Liver (tissue), 9 donors: ENCODE data around the gene TSC22D2. TPM values are rescaled to one million over a fixed set of nuclear protein-coding genes. Genes with fewer than 3 reads are reported as not detected.

Experiments
- DNase-seq: peaks from one replicate; pipeline ENCODE4 v3.0.0-alpha.2; 2017; ENCODE audit warnings: low spot score
- H3K27ac ChIP-seq, 2 donors: one replicate each; pipeline ENCODE4 v1.7.0; 2013; ENCODE audit warnings: inconsistent platforms in 2 of 2, low read length in 2 of 2, control low read depth in 1 of 2, low read depth in 1 of 2, mild to moderate bottlenecking in 1 of 2
- H3K27me3 ChIP-seq, 4 donors: one replicate each; pipeline versions ENCODE4 v1.6.1 to v1.7.0; 2013; ENCODE audit warnings: low read length in 3 of 4, inconsistent platforms in 1 of 4, mild to moderate bottlenecking in 1 of 4, moderate library complexity in 1 of 4; ENCODE audit not compliant: control insufficient read depth in 4 of 4, insufficient read depth in 4 of 4
- H3K36me3 ChIP-seq, 4 donors: one replicate each; pipeline versions ENCODE4 v1.6.1 to v1.7.0; 2013; ENCODE audit warnings: low read length in 3 of 4, mild to moderate bottlenecking in 3 of 4, low read depth in 1 of 4, moderate library complexity in 1 of 4; ENCODE audit not compliant: control insufficient read depth in 4 of 4, insufficient read depth in 3 of 4
- H3K4me1 ChIP-seq, 4 donors: one replicate each; pipeline versions ENCODE4 v1.6.1 to v1.7.0; 2013; ENCODE audit warnings: low read length in 3 of 4, mild to moderate bottlenecking in 3 of 4, moderate library complexity in 1 of 4; ENCODE audit not compliant: control insufficient read depth in 4 of 4, insufficient read depth in 4 of 4
- H3K4me3 ChIP-seq, 3 donors: one replicate each; pipeline versions ENCODE4 v1.6.1 to v1.7.0; 2013; ENCODE audit warnings: low read length in 3 of 3, control low read depth in 1 of 3, low read depth in 1 of 3, mild to moderate bottlenecking in 1 of 3
- H3K9ac ChIP-seq, 2 donors: one replicate each; pipeline ENCODE4 v1.7.0; 2013; ENCODE audit warnings: low read length in 2 of 2, mild to moderate bottlenecking in 2 of 2, moderate library complexity in 2 of 2, control low read depth in 1 of 2, low read depth in 1 of 2
- H3K9me3 ChIP-seq, 4 donors: one replicate each; pipeline versions ENCODE4 v1.6.1 to v1.7.0; 2013; ENCODE audit warnings: low read length in 3 of 4; ENCODE audit not compliant: control insufficient read depth in 4 of 4
- CTCF ChIP-seq: fragments of 150-350 bp; IDR thresholded peaks from 2 replicates; pipeline ENCODE4 v1.5.1; 2017; ENCODE audit warnings: improper control_type of control experiment, low read depth, low read length; ENCODE audit not compliant: missing input control
- EGR1 ChIP-seq, 2 donors: IDR thresholded peaks; 2 replicates each; pipeline ENCODE4 v1.6.1; 2016 to 2018; ENCODE audit warnings: antibody characterized with exemption in 2 of 2, low read depth in 2 of 2
- FOXA1 ChIP-seq: IDR thresholded peaks from 2 replicates; pipeline ENCODE4 v1.6.1; 2016; ENCODE audit warnings: antibody characterized with exemption
- FOXA2 ChIP-seq: IDR thresholded peaks from 2 replicates; pipeline ENCODE4 v1.6.1; 2016; ENCODE audit warnings: antibody characterized with exemption
- GABPA ChIP-seq, 2 donors: IDR thresholded peaks in 1 of 2; conservative IDR thresholded peaks in 1 of 2; 2 replicates each; pipeline ENCODE4 v1.6.1; 2016; ENCODE audit warnings: antibody characterized with exemption in 2 of 2, mild to moderate bottlenecking in 1 of 2, moderate library complexity in 1 of 2
- HNF4A ChIP-seq, 2 donors: conservative IDR thresholded peaks; 2 replicates each; pipeline ENCODE4 v1.6.1; 2016; ENCODE audit warnings: antibody characterized with exemption in 2 of 2, mild to moderate bottlenecking in 2 of 2
- HNF4G ChIP-seq: IDR thresholded peaks from 2 replicates; pipeline ENCODE4 v1.6.1; 2016; ENCODE audit warnings: antibody characterized with exemption
- JUND ChIP-seq, 2 donors: IDR thresholded peaks; 2 replicates each; pipeline ENCODE4 v1.6.1; 2016; ENCODE audit warnings: antibody characterized with exemption in 2 of 2
- MAX ChIP-seq: IDR thresholded peaks from 2 replicates; pipeline ENCODE4 v1.6.1; 2016; ENCODE audit warnings: antibody characterized with exemption
- NR2F2 ChIP-seq: IDR thresholded peaks from 2 replicates; pipeline ENCODE4 v1.6.1; 2016; ENCODE audit warnings: antibody characterized with exemption
- RAD21 ChIP-seq, 2 donors: IDR thresholded peaks; 2 replicates each; pipeline ENCODE4 v1.6.1; 2016; ENCODE audit warnings: antibody characterized with exemption in 2 of 2, mild to moderate bottlenecking in 2 of 2
- RXRA ChIP-seq, 2 donors: IDR thresholded peaks; 2 replicates each; pipeline ENCODE4 v1.6.1; 2017 to 2018; ENCODE audit warnings: antibody characterized with exemption in 2 of 2, mild to moderate bottlenecking in 1 of 2
- SP1 ChIP-seq: IDR thresholded peaks from 2 replicates; pipeline ENCODE4 v1.6.1; 2018; ENCODE audit warnings: antibody characterized with exemption, mild to moderate bottlenecking
- TAF1 ChIP-seq: conservative IDR thresholded peaks from 2 replicates; pipeline ENCODE4 v1.6.1; 2016; ENCODE audit warnings: antibody characterized with exemption, mild to moderate bottlenecking
- YY1 ChIP-seq: IDR thresholded peaks from 2 replicates; pipeline ENCODE4 v1.6.1; 2016; ENCODE audit warnings: antibody characterized with exemption, mild to moderate bottlenecking
- WGBS: extraction: QIAGEN DNeasy Blood & Tissue Kit; methylation state at CpG from one replicate; pipeline ENCODE4 v1.1.7; 2013; 5-methylcytosine and 5-hydroxymethylcytosine counted together
- polyA plus RNA-seq, 2 donors: library from polyadenylated mRNA; stranded (reverse) in 1 of 2; unstranded in 1 of 2; fragments of 200-250 nt in 1 of 2; fragments of >200 nt in 1 of 2; fragmentation: Nextera tagmentation in 1 of 2; extraction: Ambion mirVana in 1 of 2; gene quantifications; one replicate each; pipeline versions ENCODE4 v1.2.1 to v1.2.3, GENCODE V29; 2013 to 2015
- total RNA-seq, 2 donors: library from RNA; depleted of rRNA; stranded (reverse); fragments of >200 nt; gene quantifications; one replicate each; pipeline ENCODE4 v1.2.3, GENCODE V29; 2014
- TF ChIP-seq, protein P1 (sequence below): IDR thresholded peaks from 2 replicates; pipeline ENCODE4 v1.6.1; 2016; ENCODE audit warnings: antibody characterized with exemption
- TF ChIP-seq, protein P2 (sequence below): IDR thresholded peaks from 2 replicates; pipeline ENCODE4 v1.6.1; 2016; ENCODE audit warnings: antibody characterized with exemption
- TF ChIP-seq, protein P3 (sequence below): IDR thresholded peaks from 2 replicates; pipeline ENCODE4 v1.6.1; 2016; ENCODE audit warnings: antibody characterized with exemption, mild to moderate bottlenecking
- donor health status: healthy.
- donor health status: healthy.
- donor health status: healthy.
- donor health status: healthy.
- donor health status: healthy.

TSC22D2 gene
- total and polyA plus RNA-seq, 4 donors: 4.0 to 9.6 (median 7.8) TPM

GRCh38 chr3:150443331-150443741 lies 35.2 kb downstream of the TSC22D2 start:
- Histone ChIP-seq H3K27me3 (no peaks in the 10 kb centered on the region), H3K27ac (no peak overlapping the region), H3K36me3 (peaks cover 0 to 12% (median 4%) of the 10 kb centered on the region in 4 donors), H3K4me1 (peaks cover 0 to 14% (median 5%) of the 10 kb centered on the region in 4 donors), H3K9ac (no peak overlapping the region), H3K4me3 (no peak overlapping the region), H3K9me3 (no peaks in the 10 kb centered on the region)
- TF ChIP-seq RAD21 (IDR thresholded peaks at IDR 0.05) (no peak), YY1 (no peak), MAX (no peak)
- TF ChIP-seq, protein P1, sequence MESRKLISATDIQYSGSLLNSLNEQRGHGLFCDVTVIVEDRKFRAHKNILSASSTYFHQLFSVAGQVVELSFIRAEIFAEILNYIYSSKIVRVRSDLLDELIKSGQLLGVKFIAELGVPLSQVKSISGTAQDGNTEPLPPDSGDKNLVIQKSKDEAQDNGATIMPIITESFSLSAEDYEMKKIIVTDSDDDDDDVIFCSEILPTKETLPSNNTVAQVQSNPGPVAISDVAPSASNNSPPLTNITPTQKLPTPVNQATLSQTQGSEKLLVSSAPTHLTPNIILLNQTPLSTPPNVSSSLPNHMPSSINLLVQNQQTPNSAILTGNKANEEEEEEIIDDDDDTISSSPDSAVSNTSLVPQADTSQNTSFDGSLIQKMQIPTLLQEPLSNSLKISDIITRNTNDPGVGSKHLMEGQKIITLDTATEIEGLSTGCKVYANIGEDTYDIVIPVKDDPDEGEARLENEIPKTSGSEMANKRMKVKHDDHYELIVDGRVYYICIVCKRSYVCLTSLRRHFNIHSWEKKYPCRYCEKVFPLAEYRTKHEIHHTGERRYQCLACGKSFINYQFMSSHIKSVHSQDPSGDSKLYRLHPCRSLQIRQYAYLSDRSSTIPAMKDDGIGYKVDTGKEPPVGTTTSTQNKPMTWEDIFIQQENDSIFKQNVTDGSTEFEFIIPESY: no peak
- no peak for DNase-seq
- WGBS: 59% methylated on average over 2 of the region's 2 CpGs

DNA sequence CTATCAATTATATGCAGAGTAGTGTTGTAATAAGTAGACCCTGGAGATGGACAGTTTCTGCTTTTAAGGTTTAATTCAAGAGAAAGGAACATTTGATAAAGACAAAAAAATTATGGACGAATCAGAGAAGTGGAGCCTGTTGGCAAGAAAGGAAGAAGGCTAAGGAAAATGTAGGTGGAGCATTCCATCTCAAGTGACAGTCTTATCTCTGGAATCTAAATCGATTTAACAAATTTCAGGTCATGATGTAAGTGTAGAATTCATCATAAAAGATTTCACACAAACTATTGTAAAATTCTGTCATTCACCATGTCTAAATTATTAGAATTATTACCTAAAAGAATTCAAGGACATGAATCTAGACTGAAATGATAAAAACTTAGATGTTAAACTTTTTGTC lies 36.3 kb downstream of the TSC22D2 start:
- no peaks in the 10 kb centered on the region for H3K27me3 ChIP-seq
- no peak overlapping the region for H3K4me3 ChIP-seq
- peaks cover 2 to 7% (median 4%) of the 10 kb centered on the region in 4 donors for H3K4me1 ChIP-seq
- TF ChIP-seq NR2F2 (no peak), TAF1 (no peak), GABPA (IDR thresholded peaks at IDR 0.05 in 1 of 2, conservative IDR thresholded peaks at IDR 0.05 in 1 of 2) (no peak)
- H3K9me3 ChIP-seq: no peaks in the 10 kb centered on the region
- no peak overlapping the region for H3K27ac ChIP-seq
- 88% methylated on average over 2 of the region's 2 CpGs for WGBS
- no peak for DNase-seq
- H3K9ac ChIP-seq: no peak overlapping the region
- H3K36me3 ChIP-seq: peaks cover 0 to 12% (median 4%) of the 10 kb centered on the region in 4 donors

DNA sequence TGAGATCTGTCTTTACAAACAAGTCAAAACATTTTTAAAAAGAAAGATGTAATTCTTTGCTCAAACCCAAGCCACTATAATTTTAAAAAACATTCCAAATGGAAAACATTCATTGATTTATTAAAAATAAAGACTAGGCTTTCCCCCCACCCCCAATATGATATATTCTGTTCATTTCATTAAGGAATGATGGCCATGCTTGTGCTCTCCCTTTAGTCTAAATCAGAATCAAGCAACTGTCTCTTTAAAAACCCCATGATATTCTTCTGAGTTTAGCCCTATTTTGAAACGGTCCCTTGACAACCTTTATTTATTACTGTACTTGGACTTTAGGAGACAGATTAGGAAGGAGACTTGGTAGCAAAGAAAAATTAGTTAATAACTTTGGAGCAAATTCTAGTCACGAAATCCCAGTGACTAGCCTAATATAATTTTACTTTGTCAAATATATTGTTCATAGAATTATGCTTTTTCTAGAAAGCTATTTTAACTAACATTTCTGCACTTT lies 38.4 kb downstream of the TSC22D2 start:
- Histone ChIP-seq H3K4me3 (no peak overlapping the region), H3K4me1 (peaks cover 0 to 3% (median under 1%) of the 10 kb centered on the region in 4 donors), H3K36me3 (peaks cover 0 to 11% (median 4%) of the 10 kb centered on the region in 4 donors), H3K27ac (no peak overlapping the region), H3K9me3 (no peaks in the 10 kb centered on the region), H3K27me3 (no peaks in the 10 kb centered on the region), H3K9ac (no peak overlapping the region)
- WGBS: 80% methylated on average over 2 of the region's 2 CpGs
- DNase-seq: no peak
- TF ChIP-seq TAF1 (no peak), HNF4G (no peak), HNF4A (conservative IDR thresholded peaks at IDR 0.05) (no peak), EGR1 (IDR thresholded peaks at IDR 0.05; ENCODE audit: low read depth in 2 of 2) (no peak), RAD21 (IDR thresholded peaks at IDR 0.05) (no peak), NR2F2 (no peak), FOXA1 (no peak), YY1 (no peak), MAX (no peak), SP1 (no peak), JUND (IDR thresholded peaks at IDR 0.05) (no peak), GABPA (IDR thresholded peaks at IDR 0.05 in 1 of 2, conservative IDR thresholded peaks at IDR 0.05 in 1 of 2) (no peak), RXRA (IDR thresholded peaks at IDR 0.05) (no peak), CTCF (no peak), FOXA2 (no peak)
- TF ChIP-seq, protein P2, sequence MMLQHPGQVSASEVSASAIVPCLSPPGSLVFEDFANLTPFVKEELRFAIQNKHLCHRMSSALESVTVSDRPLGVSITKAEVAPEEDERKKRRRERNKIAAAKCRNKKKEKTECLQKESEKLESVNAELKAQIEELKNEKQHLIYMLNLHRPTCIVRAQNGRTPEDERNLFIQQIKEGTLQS: no peak
- TF ChIP-seq, protein P3, sequence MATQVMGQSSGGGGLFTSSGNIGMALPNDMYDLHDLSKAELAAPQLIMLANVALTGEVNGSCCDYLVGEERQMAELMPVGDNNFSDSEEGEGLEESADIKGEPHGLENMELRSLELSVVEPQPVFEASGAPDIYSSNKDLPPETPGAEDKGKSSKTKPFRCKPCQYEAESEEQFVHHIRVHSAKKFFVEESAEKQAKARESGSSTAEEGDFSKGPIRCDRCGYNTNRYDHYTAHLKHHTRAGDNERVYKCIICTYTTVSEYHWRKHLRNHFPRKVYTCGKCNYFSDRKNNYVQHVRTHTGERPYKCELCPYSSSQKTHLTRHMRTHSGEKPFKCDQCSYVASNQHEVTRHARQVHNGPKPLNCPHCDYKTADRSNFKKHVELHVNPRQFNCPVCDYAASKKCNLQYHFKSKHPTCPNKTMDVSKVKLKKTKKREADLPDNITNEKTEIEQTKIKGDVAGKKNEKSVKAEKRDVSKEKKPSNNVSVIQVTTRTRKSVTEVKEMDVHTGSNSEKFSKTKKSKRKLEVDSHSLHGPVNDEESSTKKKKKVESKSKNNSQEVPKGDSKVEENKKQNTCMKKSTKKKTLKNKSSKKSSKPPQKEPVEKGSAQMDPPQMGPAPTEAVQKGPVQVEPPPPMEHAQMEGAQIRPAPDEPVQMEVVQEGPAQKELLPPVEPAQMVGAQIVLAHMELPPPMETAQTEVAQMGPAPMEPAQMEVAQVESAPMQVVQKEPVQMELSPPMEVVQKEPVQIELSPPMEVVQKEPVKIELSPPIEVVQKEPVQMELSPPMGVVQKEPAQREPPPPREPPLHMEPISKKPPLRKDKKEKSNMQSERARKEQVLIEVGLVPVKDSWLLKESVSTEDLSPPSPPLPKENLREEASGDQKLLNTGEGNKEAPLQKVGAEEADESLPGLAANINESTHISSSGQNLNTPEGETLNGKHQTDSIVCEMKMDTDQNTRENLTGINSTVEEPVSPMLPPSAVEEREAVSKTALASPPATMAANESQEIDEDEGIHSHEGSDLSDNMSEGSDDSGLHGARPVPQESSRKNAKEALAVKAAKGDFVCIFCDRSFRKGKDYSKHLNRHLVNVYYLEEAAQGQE: no peak
- TF ChIP-seq, protein P1: no peak
